PFSK-1 (cell line): ENCODE data around the gene PITPNM2.

ENCODE experiments used
- FOXP2 ChIP-seq: optimal IDR thresholded peaks from 2 replicates; pipeline ENCODE3; 2011; ENCODE audit warnings: borderline replicate concordance, control low read depth, inconsistent platforms; ENCODE audit not compliant: insufficient read depth; ENCODE audit errors: extremely low read length, extremely low read depth
- POLR2AphosphoS5 ChIP-seq: IDR thresholded peaks from 2 replicates; pipeline ENCODE4 v1.6.1; 2012; ENCODE audit warnings: low read depth, mild to moderate bottlenecking, control low read depth, low read length, moderate library complexity
- SIN3A ChIP-seq: IDR thresholded peaks from 2 replicates; pipeline ENCODE4 v1.6.1; 2012; ENCODE audit warnings: mild to moderate bottlenecking, low read length, moderate library complexity, borderline replicate concordance; ENCODE audit not compliant: insufficient read depth
- TAF1 ChIP-seq: IDR thresholded peaks from 2 replicates; pipeline ENCODE4 v1.6.1; 2012; ENCODE audit warnings: low read length, control low read depth, borderline replicate concordance; ENCODE audit not compliant: insufficient read depth
- TF ChIP-seq, protein P1 (sequence below), 2 experiments: IDR thresholded peaks; 2 replicates each; pipeline versions ENCODE4 v1.6.1 to v1.8.0; 2011 to 2012; ENCODE audit warnings: low read depth in 2 of 2, low read length in 2 of 2, control low read depth in 1 of 2, inconsistent platforms in 1 of 2, mild to moderate bottlenecking in 1 of 2, moderate library complexity in 1 of 2; ENCODE audit not compliant: insufficient read depth in 1 of 2

PITPNM2 gene

DNA sequence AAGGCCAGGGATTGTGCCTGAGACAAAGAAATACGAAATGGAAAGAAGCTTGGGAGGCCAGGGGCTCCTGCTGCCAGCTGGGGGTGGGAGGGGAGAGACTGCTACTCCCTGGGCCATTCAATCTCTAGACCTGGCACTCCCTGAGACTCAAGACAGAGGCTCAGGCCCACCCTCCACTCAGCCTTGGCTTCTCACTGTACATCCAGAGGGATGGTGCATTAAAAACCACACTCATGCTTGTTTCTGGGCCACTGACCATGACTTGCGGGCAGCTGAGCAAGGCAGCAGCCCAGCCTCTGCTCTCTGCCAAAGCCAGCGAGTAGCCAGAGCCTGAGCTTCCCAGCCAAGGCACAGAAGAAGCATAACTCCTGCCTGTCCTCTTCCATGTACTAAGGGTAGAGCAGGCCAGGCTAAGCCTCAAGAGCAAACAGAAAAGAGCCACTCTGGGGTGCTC is 41.5 kb downstream of the PITPNM2 start:
- TF ChIP-seq, protein P1, sequence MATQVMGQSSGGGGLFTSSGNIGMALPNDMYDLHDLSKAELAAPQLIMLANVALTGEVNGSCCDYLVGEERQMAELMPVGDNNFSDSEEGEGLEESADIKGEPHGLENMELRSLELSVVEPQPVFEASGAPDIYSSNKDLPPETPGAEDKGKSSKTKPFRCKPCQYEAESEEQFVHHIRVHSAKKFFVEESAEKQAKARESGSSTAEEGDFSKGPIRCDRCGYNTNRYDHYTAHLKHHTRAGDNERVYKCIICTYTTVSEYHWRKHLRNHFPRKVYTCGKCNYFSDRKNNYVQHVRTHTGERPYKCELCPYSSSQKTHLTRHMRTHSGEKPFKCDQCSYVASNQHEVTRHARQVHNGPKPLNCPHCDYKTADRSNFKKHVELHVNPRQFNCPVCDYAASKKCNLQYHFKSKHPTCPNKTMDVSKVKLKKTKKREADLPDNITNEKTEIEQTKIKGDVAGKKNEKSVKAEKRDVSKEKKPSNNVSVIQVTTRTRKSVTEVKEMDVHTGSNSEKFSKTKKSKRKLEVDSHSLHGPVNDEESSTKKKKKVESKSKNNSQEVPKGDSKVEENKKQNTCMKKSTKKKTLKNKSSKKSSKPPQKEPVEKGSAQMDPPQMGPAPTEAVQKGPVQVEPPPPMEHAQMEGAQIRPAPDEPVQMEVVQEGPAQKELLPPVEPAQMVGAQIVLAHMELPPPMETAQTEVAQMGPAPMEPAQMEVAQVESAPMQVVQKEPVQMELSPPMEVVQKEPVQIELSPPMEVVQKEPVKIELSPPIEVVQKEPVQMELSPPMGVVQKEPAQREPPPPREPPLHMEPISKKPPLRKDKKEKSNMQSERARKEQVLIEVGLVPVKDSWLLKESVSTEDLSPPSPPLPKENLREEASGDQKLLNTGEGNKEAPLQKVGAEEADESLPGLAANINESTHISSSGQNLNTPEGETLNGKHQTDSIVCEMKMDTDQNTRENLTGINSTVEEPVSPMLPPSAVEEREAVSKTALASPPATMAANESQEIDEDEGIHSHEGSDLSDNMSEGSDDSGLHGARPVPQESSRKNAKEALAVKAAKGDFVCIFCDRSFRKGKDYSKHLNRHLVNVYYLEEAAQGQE (IDR thresholded peaks at IDR 0.05; ENCODE audit: insufficient read depth in 1 of 2, low read depth in 2 of 2, low read length in 2 of 2) = no peak
- no peak for TF ChIP-seq TAF1

DNA sequence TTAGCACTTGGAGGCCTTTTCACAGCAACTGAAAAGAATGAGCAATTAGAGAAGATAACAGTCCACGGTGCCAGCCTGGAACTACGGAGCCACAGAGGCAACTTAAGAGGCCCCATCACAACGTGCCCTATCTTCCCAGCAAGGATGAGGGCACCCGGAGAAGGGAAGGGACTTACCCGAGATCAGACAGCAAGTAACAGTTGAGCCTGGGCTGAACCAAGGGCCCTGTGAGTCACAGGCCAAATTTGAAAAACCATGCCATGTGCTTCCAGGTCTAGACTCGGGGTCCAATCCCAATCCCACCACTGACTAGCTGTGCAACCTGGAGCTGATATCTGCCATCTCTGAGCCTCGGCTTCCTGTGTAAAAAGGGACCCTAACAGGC is 42.2 kb downstream of the PITPNM2 start:
- no peak for TF ChIP-seq TAF1
- TF ChIP-seq, protein P1 (IDR thresholded peaks at IDR 0.05; ENCODE audit: insufficient read depth in 1 of 2, low read depth in 2 of 2, low read length in 2 of 2) = no peak
- TF ChIP-seq POLR2AphosphoS5 = no peak
- no peak for TF ChIP-seq FOXP2
- no peak for TF ChIP-seq SIN3A

DNA sequence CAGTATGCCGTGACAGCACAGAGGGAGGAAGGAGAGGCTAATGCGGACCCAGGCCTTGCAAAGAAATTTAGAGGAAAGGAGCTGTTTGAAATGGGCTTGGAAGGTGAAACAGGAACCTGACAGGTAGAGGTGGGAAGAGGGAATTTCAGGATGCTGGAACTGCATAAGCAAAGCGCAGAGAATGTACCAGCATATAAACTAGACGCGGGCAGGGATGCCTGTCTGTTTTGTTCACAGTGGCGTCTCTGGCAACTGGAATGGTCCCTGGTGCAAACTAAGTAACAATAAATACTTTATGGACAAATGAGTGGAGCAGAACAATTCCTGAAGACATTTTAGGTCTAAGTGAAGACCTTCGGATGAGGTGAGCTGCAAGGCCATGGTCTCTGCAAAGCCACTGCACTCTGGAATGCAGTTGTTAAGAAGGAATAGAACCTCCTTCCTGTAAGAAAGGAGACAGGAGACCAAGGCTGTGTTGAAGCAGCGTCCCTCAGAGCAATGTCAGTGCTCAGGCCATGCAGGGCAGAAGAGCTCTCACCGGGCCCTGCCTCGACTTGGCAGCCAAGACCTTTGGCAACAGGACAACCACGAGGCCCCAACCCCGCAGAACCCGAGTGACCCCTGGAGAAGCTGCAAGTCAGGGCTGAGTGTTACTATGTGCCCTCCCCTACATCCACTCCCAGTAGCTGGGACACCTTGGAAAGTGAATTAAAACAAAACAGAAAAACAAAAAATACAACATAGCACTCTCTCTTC is 42.8 kb downstream of the PITPNM2 start:
- no peak for TF ChIP-seq SIN3A
- TF ChIP-seq TAF1 = no peak
- no peak for TF ChIP-seq FOXP2
- no peak for TF ChIP-seq POLR2AphosphoS5
- TF ChIP-seq, protein P1 (IDR thresholded peaks at IDR 0.05; ENCODE audit: insufficient read depth in 1 of 2, low read depth in 2 of 2, low read length in 2 of 2) = no peak

DNA sequence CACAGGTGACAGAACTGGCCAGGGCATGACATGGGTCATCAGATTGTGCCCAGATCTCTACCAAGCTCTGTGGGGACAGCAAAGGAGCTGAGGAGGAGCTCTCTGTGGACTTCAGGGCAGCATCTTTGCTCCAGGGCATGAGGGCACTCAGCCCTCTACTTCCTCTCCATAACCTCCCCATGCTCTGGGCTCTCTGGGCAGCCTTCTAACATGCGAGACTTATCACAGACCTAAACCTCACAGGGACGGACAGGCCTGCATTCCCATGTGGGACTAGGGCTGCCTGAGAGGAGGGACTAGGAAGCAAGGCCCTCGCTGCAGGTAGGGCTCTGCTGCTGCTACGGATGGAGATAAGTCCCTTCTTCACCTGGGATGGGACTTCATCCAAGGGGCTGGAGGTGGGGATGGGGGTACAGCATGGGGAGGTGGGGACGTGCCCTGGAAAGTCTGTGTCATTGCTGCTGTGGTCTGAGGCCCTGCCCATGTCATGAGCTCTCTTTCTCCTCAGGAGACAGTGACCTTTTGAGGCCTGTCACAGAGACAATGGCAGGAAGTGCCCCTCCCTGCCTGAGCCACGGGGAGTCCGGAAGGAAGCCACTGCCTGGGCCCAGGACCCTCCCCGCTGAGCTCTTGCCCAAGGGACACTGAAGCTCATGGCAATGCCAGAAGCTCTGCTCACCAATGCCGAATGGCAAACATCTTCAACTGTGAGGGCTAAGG is 44.1 kb downstream of the PITPNM2 start:
- TF ChIP-seq TAF1 (no peak), FOXP2 (no peak), SIN3A (no peak), POLR2AphosphoS5 (no peak)
- TF ChIP-seq, protein P1 (IDR thresholded peaks at IDR 0.05; ENCODE audit: insufficient read depth in 1 of 2, low read depth in 2 of 2, low read length in 2 of 2) = no peak
